ENCODE results near the gene AEBP1.

Gene AEBP1

DNA sequence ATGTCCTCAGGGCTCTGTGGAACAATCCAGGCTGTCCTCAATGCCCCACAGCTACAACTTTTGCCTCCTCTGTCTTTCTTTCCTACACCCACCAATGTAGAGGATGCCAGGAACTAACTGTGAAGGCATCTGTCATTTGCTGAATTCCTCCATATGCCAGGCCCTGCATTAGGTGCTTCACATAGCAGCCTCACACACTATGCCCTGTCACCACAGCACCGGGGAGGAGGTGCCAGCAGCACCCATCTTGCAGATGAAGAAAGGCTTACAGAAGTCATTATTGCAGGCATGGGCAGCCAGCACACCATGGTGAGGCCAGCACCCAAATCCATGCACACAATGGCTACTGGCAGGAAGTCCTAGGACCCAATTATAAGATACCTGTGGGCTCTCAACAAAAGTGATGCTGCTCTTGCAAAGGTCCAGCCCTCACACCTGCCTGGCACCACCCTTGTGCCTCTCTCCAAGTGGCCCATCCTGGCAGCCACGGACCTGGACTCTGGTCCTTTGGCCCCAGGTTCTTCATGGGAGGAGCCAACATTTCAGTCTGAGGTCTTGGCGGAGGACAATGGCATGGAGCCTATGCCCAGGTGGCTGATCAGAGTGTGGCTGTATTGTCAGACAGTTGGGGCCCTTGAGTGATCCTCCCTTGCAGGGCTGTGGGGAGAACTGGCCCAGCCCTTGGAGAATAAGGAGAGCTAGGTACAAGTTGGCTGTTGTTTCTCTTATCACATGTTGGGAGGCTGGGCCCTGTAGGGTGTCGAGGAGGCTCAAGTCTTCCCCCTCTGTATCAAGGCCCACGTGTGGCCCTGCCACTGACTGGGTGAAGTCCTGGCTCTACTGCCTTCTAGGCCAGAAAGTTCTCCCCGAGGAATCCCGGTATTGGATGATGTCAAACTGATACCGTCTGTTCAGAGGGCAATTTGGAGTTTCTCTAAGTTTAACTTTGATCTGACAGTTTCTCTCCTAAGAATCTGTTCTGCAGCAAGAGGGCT is 51.3 kb downstream of the AEBP1 start:
- DNase-seq (ENCODE audit: low read depth), result no peak

DNA sequence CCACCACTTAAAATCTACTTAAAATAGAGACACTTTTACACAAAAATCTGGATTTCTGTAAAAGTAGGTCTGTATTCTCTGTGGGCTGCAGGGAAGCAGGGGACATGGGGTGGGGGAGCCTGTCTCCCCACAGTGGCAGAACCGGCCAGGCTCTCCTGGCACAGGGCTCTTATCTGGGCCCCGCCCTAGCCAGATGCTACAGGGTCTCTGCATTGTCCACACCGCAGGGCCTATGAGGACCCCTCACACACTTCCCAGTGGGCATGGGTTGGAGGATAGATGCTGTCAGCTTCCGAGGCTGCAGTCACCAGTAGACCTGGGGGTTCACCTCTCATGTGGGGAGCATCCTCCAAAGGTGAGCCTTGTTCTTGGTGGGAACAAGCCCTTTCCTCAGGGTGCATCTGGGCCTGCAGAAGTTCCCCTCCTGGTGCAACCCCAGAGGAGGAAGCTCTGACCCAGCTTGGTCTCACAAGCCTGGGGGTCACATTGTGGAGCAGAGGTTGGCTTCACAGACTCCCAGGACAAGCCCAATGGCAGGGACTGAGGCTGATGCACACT is 52.4 kb downstream of the AEBP1 start:
- DNase-seq (ENCODE audit: low read depth), result no peak

- DNase-seq (ENCODE audit: low read depth), result no peak
Observed at GRCh38 chr7:44157116-44158080, 53.3 kb downstream of the AEBP1 start.

GRCh38 chr7:44158096-44158872 is 54.1 kb downstream of the AEBP1 start:
- no peak for DNase-seq (ENCODE audit: low read depth)

GRCh38 chr7:44158873-44159631 is 54.9 kb downstream of the AEBP1 start:
- no peak for DNase-seq (ENCODE audit: low read depth)

- no peak for DNase-seq (ENCODE audit: low read depth)
Observed at GRCh38 chr7:44159824-44160630, 55.9 kb downstream of the AEBP1 start.

GRCh38 chr7:44161371-44161770 is 57.2 kb downstream of the AEBP1 start:
- DNase-seq (ENCODE audit: low read depth), result no peak

GRCh38 chr7:44162179-44162578 is 58.0 kb downstream of the AEBP1 start:
- no peak for DNase-seq (ENCODE audit: low read depth)

GRCh38 chr7:44162785-44163395 is 58.7 kb downstream of the AEBP1 start:
- DNase-seq (ENCODE audit: low read depth), result no peak

- DNase-seq (ENCODE audit: low read depth), result no peak
Observed at GRCh38 chr7:44163591-44163990, 59.4 kb downstream of the AEBP1 start.

Measured in stimulated activated CD8-positive, alpha-beta memory T cell treated with anti-CD3 and anti-CD28 coated beads, Interleukin-4, amount 100 ng/mL, for 24 hours (primary cell).